Astrocyte (in vitro differentiated cells and primary cell): ENCODE measurements around the gene FILIP1L. TPM values are rescaled to one million over a fixed set of nuclear protein-coding genes. Genes with fewer than 3 reads are reported as not detected.

ENCODE experiments used
- DNase-seq: peaks from one replicate; pipeline ENCODE4 v3.0.0-alpha.2; 2010; ENCODE audit warnings: low read depth
- FAIRE-seq: peaks from 2 replicates; lab custom pipeline; 2011; peaks lifted over from hg19 to GRCh38; lab: Jason Lieb, UNC
- H2AFZ ChIP-seq: 2 replicates; pipeline ENCODE4 v1.6.0; 2012; ENCODE audit warnings: low read depth, low read length, inconsistent platforms
- H3K27ac ChIP-seq: 2 replicates; pipeline ENCODE4 v1.5.1; 2011; ENCODE audit warnings: low read depth, low read length, inconsistent platforms
- H3K27me3 ChIP-seq: 2 replicates; pipeline ENCODE4 v1.6.0; 2011; ENCODE audit warnings: low read length, inconsistent platforms; ENCODE audit not compliant: insufficient read depth
- H3K36me3 ChIP-seq: 2 replicates; pipeline ENCODE4 v1.5.1; 2011; ENCODE audit warnings: low read length, inconsistent platforms; ENCODE audit not compliant: insufficient read depth
- H3K4me1 ChIP-seq: 2 replicates; pipeline ENCODE4 v1.5.1; 2011; ENCODE audit warnings: low read length, inconsistent platforms; ENCODE audit not compliant: insufficient read depth
- H3K4me2 ChIP-seq: 2 replicates; pipeline ENCODE4 v1.6.0; 2012; ENCODE audit warnings: low read length, inconsistent platforms
- H3K4me3 ChIP-seq: 2 replicates; pipeline ENCODE4 v1.5.1; 2011; ENCODE audit warnings: low read depth, mild to moderate bottlenecking, low read length, inconsistent platforms; ENCODE audit not compliant: insufficient read depth
- H3K79me2 ChIP-seq: 2 replicates; pipeline ENCODE4 v1.6.0; 2012; ENCODE audit warnings: mild to moderate bottlenecking, low read length, inconsistent platforms; ENCODE audit not compliant: insufficient read depth
- H3K9ac ChIP-seq: 2 replicates; pipeline ENCODE4 v1.6.0; 2012; ENCODE audit warnings: mild to moderate bottlenecking, low read length, inconsistent platforms
- H3K9me3 ChIP-seq: 2 replicates; pipeline ENCODE4 v1.5.1; 2012; ENCODE audit warnings: low read depth, mild to moderate bottlenecking, low read length, inconsistent platforms; ENCODE audit not compliant: insufficient read depth
- H4K20me1 ChIP-seq: 2 replicates; pipeline ENCODE4 v1.6.0; 2012; ENCODE audit warnings: low read length, inconsistent platforms; ENCODE audit not compliant: insufficient read depth
- H3K27ac Mint-ChIP-seq: one replicate; pipeline ENCODE4 v1.8.0; 2021; ENCODE audit warnings: mild to moderate bottlenecking, mixed read lengths; ENCODE audit not compliant: unreplicated experiment
- H3K27me3 Mint-ChIP-seq: one replicate; pipeline ENCODE4 v1.8.0; 2021; ENCODE audit warnings: low read depth, mixed read lengths; ENCODE audit not compliant: unreplicated experiment
- H3K36me3 Mint-ChIP-seq: one replicate; pipeline ENCODE4 v1.8.0; 2021; ENCODE audit warnings: low read depth, mixed read lengths; ENCODE audit not compliant: unreplicated experiment
- H3K4me1 Mint-ChIP-seq: one replicate; pipeline ENCODE4 v1.8.0; 2021; ENCODE audit warnings: low read depth, mixed read lengths; ENCODE audit not compliant: unreplicated experiment
- H3K4me3 Mint-ChIP-seq: one replicate; pipeline ENCODE4 v1.8.0; 2021; ENCODE audit warnings: mild to moderate bottlenecking, moderate library complexity, mixed read lengths; ENCODE audit not compliant: unreplicated experiment
- H3K9me3 Mint-ChIP-seq: one replicate; pipeline ENCODE4 v1.8.0; 2021; ENCODE audit warnings: mild to moderate bottlenecking, mixed read lengths; ENCODE audit not compliant: unreplicated experiment
- CTCF ChIP-seq: IDR thresholded peaks from 2 replicates; pipeline ENCODE4 v1.5.1; 2011; ENCODE audit warnings: low read depth, mild to moderate bottlenecking, inconsistent platforms, low read length, moderate library complexity; ENCODE audit not compliant: insufficient read depth
- EZH2 ChIP-seq: IDR thresholded peaks from 2 replicates; pipeline ENCODE4 v1.6.1; 2012; ENCODE audit warnings: mild to moderate bottlenecking, low read length, inconsistent platforms; ENCODE audit not compliant: insufficient read depth
- total RNA-seq: library from RNA; stranded (reverse); gene quantifications from 2 replicates; pipeline ENCODE4 v1.2.1, GENCODE V29; 2021

FILIP1L gene
- total RNA-seq, 1 donor from 2014 or later: 209 TPM

DNA sequence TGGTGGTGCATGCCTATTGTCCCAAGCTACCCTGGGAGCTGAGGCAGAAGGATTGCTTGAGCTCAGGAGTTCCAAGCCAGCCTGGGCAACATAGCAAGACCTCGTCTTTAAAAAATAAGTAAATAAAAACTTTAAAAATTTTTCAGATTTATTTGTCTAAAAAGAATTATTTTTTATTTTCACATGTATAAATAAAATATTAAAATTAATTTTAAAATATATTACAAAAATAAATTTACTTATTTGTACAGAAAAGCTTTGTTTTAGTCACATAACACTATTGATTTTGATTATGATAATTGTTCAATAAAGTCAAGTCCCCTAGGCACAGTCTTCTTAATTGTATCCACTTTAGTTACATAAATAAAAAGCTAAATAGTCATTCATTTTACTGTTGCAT, 85.2 kb downstream of the FILIP1L start:
- Histone ChIP-seq H3K4me2 (no peak overlapping the region), H3K27ac (no peak overlapping the region), H3K36me3 (no peaks in the 10 kb centered on the region), H3K9me3 (no peaks in the 10 kb centered on the region), H4K20me1 (no peaks in the 10 kb centered on the region), H2AFZ (no peak overlapping the region), H3K4me3 (no peak overlapping the region), H3K4me1 (peaks cover 34% of the 10 kb centered on the region), H3K9ac (no peak overlapping the region), H3K79me2 (no peaks in the 10 kb centered on the region), H3K27me3 (no peaks in the 10 kb centered on the region)
- Mint-ChIP-seq H3K4me3 (no peak overlapping the region), H3K9me3 (no peaks in the 10 kb centered on the region), H3K27ac (no peak overlapping the region), H3K27me3 (no peaks in the 10 kb centered on the region), H3K4me1 (peaks cover 41% of the 10 kb centered on the region), H3K36me3 (no peaks in the 10 kb centered on the region)
- TF ChIP-seq CTCF: no peak
- TF ChIP-seq EZH2: no peak
- FAIRE-seq (no peak), DNase-seq (no peak)

GRCh38 chr3:100027321-100027720, 87.0 kb downstream of the FILIP1L start:
- H3K9me3 Mint-ChIP-seq: no peaks in the 10 kb centered on the region
- no peaks in the 10 kb centered on the region for H3K79me2 ChIP-seq
- H3K27me3 Mint-ChIP-seq: no peaks in the 10 kb centered on the region
- H3K9me3 ChIP-seq: no peaks in the 10 kb centered on the region
- H4K20me1 ChIP-seq: no peaks in the 10 kb centered on the region
- H3K9ac ChIP-seq: no peak overlapping the region
- DNase-seq (peak; percentile 59), FAIRE-seq (no peak)
- H3K4me1 ChIP-seq: peaks cover 31% of the 10 kb centered on the region
- H3K36me3 Mint-ChIP-seq: no peaks in the 10 kb centered on the region
- H3K27ac Mint-ChIP-seq: no peak overlapping the region
- H3K4me3 Mint-ChIP-seq: no peak overlapping the region
- H3K27ac ChIP-seq: no peak overlapping the region
- H3K4me3 ChIP-seq: no peak overlapping the region
- H2AFZ ChIP-seq: no peak overlapping the region
- no peaks in the 10 kb centered on the region for H3K36me3 ChIP-seq
- no peak overlapping the region for H3K4me2 ChIP-seq
- no peaks in the 10 kb centered on the region for H3K27me3 ChIP-seq
- H3K4me1 Mint-ChIP-seq: peaks cover 44% of the 10 kb centered on the region
- TF ChIP-seq EZH2: no peak
- TF ChIP-seq CTCF: no peak

GRCh38 chr3:100024520-100025303, 89.6 kb downstream of the FILIP1L start:
- no peak overlapping the region for H2AFZ ChIP-seq
- peak overlapping the region; percentile 11 for H3K27ac Mint-ChIP-seq
- peak; percentile 72 for FAIRE-seq

More at GRCh38 chr3:100024520-100025303, 89.6 kb downstream of the FILIP1L start:
- peaks cover 24% of the 10 kb centered on the region for H3K4me1 ChIP-seq
- no peak overlapping the region for H3K4me2 ChIP-seq
- H3K9ac ChIP-seq: peak overlapping the region; percentile 14
- no peaks in the 10 kb centered on the region for H3K27me3 ChIP-seq
- Mint-ChIP-seq H3K27me3 (no peaks in the 10 kb centered on the region), H3K9me3 (no peaks in the 10 kb centered on the region), H3K4me3 (no peak overlapping the region), H3K36me3 (no peaks in the 10 kb centered on the region), H3K4me1 (peaks cover 39% of the 10 kb centered on the region)
- TF ChIP-seq EZH2 (no peak), CTCF (no peak)
- H3K36me3 ChIP-seq: no peaks in the 10 kb centered on the region
- no peaks in the 10 kb centered on the region for H3K9me3 ChIP-seq
- H3K4me3 ChIP-seq: no peak overlapping the region
- DNase-seq: peak; percentile 89
- no peaks in the 10 kb centered on the region for H3K79me2 ChIP-seq
- H4K20me1 ChIP-seq: no peaks in the 10 kb centered on the region
- peak overlapping the region; percentile 48 for H3K27ac ChIP-seq
